CD4-positive, alpha-beta T cell treated with Interleukin-15 for 4 hours (primary cell): ENCODE results near the gene GIMAP4.
"Not testable (repeated sequence)": the region's sequence is repeated elsewhere in the genome, so short reads cannot be mapped to it uniquely, and the experiment has no call there.

ENCODE experiments used
- DNase-seq: peaks from one replicate; pipeline ENCODE4 v3.0.0-alpha.2; 2020; ENCODE audit warnings: low spot score

Gene GIMAP4

GRCh38 chr7:150580638-150581394 is 13.6 kb downstream of the GIMAP4 start:
- DNase-seq = no peak

GRCh38 chr7:150585199-150585598 is 18.0 kb downstream of the GIMAP4 start:
- no peak for DNase-seq

GRCh38 chr7:150586068-150586784 is 19.0 kb downstream of the GIMAP4 start:
- no peak for DNase-seq

- no peak for DNase-seq
These were observed 19.6 kb downstream of the GIMAP4 start for GRCh38 chr7:150586785-150587152.

- no peak for DNase-seq
These were observed 20.4 kb downstream of the GIMAP4 start for GRCh38 chr7:150587551-150587950.

- no peak for DNase-seq
These were observed 27.6 kb downstream of the GIMAP4 start for GRCh38 chr7:150594805-150595204.

- no peak for DNase-seq
These were observed 28.2 kb downstream of the GIMAP4 start for GRCh38 chr7:150595361-150595760.

GRCh38 chr7:150603600-150603999 is 36.4 kb downstream of the GIMAP4 start:
- DNase-seq = peak; percentile 56

- DNase-seq = no peak
These were observed 43.0 kb downstream of the GIMAP4 start for GRCh38 chr7:150610233-150610632.

GRCh38 chr7:150612925-150613324 is 45.7 kb downstream of the GIMAP4 start:
- no peak for DNase-seq

GRCh38 chr7:150613880-150614279 is 46.7 kb downstream of the GIMAP4 start:
- peak; percentile 64 for DNase-seq

- DNase-seq = not testable (repeated sequence)
These were observed 47.2 kb downstream of the GIMAP4 start for GRCh38 chr7:150614426-150614825.

- not testable (repeated sequence) for DNase-seq
These were observed 48.1 kb downstream of the GIMAP4 start for GRCh38 chr7:150615221-150615755.

- no peak for DNase-seq
These were observed 52.9 kb downstream of the GIMAP4 start for GRCh38 chr7:150620061-150620460.

- no peak for DNase-seq
These were observed 53.6 kb downstream of the GIMAP4 start for GRCh38 chr7:150620617-150621371.

GRCh38 chr7:150621376-150621775 is 54.2 kb downstream of the GIMAP4 start:
- no peak for DNase-seq
